Measurements from ENCODE around the gene SPRED2.

SPRED2 gene

GRCh38 chr2:65442420-65443020, 10.1 kb upstream of the SPRED2 start:
- Histone ChIP-seq H3F3A (ENCODE audit: control insufficient read depth, insufficient read depth) (no peaks in the 10 kb centered on the region), H3K9me3 (ENCODE audit: control insufficient read depth, insufficient read depth, low read length) (no peaks in the 10 kb centered on the region; the same call in 1 of the 2 replicates), H3K4me1 (ENCODE audit: control insufficient read depth, low read length) (no peaks in the 10 kb centered on the region; the same call in 1 of the 2 replicates), H4K20me1 (ENCODE audit: control insufficient read depth, insufficient read depth, low read depth, low read length) (no peaks in the 10 kb centered on the region), H3K9me2 (replicated peaks; ENCODE audit: control insufficient read depth, low read length) (no peaks in the 10 kb centered on the region), H3K27ac (ENCODE audit: low read depth, low read length) (no peak overlapping the region), H3K36me3 (ENCODE audit: control insufficient read depth, low read length) (no peaks in the 10 kb centered on the region), H3K4me2 (ENCODE audit: low read length) (no peak overlapping the region), H3K79me2 (ENCODE audit: control insufficient read depth, low read length) (no peaks in the 10 kb centered on the region), H3K4me3 (ENCODE audit: low read length) (no peak overlapping the region), H3K27me3 (ENCODE audit: control insufficient read depth, low read length) (peaks cover 6% of the 10 kb centered on the region; the same call in 1 of the 2 replicates)
- TF ChIP-seq CTCF (IDR thresholded peaks at IDR 0.05; ENCODE audit: low read depth, low read length, poor library complexity, severe bottlenecking) = no peak
- no peak for TF ChIP-seq EZH2phosphoT487 (IDR thresholded peaks at IDR 0.05; ENCODE audit: borderline replicate concordance, low read length)

- Histone ChIP-seq H3K27ac (ENCODE audit: low read depth, low read length) (no peak overlapping the region), H3K4me2 (ENCODE audit: low read length) (no peak overlapping the region), H3K36me3 (ENCODE audit: control insufficient read depth, low read length) (no peaks in the 10 kb centered on the region)
These were observed 5.9 kb upstream of the SPRED2 start for GRCh38 chr2:65438137-65438899.

GRCh38 chr2:65437392-65438135, 5.2 kb upstream of the SPRED2 start:
- Histone ChIP-seq H3K9me3 (ENCODE audit: control insufficient read depth, insufficient read depth, low read length) (no peaks in the 10 kb centered on the region; the same call in 1 of the 2 replicates), H3K4me3 (ENCODE audit: low read length) (peak overlapping the region; percentile 75; the same call in 1 of the 2 replicates), H3K36me3 (ENCODE audit: control insufficient read depth, low read length) (no peaks in the 10 kb centered on the region), H3K27ac (ENCODE audit: low read depth, low read length) (no peak overlapping the region), H4K20me1 (ENCODE audit: control insufficient read depth, insufficient read depth, low read depth, low read length) (no peaks in the 10 kb centered on the region), H3K4me2 (ENCODE audit: low read length) (peak overlapping the region; percentile 73), H3K4me1 (ENCODE audit: control insufficient read depth, low read length) (peaks cover 23% of the 10 kb centered on the region), H3K9me2 (replicated peaks; ENCODE audit: control insufficient read depth, low read length) (no peaks in the 10 kb centered on the region), H3K27me3 (ENCODE audit: control insufficient read depth, low read length) (peaks cover 19% of the 10 kb centered on the region), H3F3A (ENCODE audit: control insufficient read depth, insufficient read depth) (peaks cover 18% of the 10 kb centered on the region), H3K79me2 (ENCODE audit: control insufficient read depth, low read length) (no peaks in the 10 kb centered on the region)
- TF ChIP-seq CTCF (IDR thresholded peaks at IDR 0.05; ENCODE audit: low read depth, low read length, poor library complexity, severe bottlenecking) (no peak), EZH2phosphoT487 (IDR thresholded peaks at IDR 0.05; ENCODE audit: borderline replicate concordance, low read length) (no peak)

More at GRCh38 chr2:65438137-65438899, 5.9 kb upstream of the SPRED2 start:
- no peaks in the 10 kb centered on the region for H4K20me1 ChIP-seq (ENCODE audit: control insufficient read depth, insufficient read depth, low read depth, low read length)
- no peaks in the 10 kb centered on the region; the same call in 1 of the 2 replicates for H3K9me3 ChIP-seq (ENCODE audit: control insufficient read depth, insufficient read depth, low read length)
- H3K79me2 ChIP-seq (ENCODE audit: control insufficient read depth, low read length) = no peaks in the 10 kb centered on the region
- H3K9me2 ChIP-seq (replicated peaks; ENCODE audit: control insufficient read depth, low read length) = no peaks in the 10 kb centered on the region
- TF ChIP-seq EZH2phosphoT487 (IDR thresholded peaks at IDR 0.05; ENCODE audit: borderline replicate concordance, low read length) (no peak), CTCF (IDR thresholded peaks at IDR 0.05; ENCODE audit: low read depth, low read length, poor library complexity, severe bottlenecking) (no peak)
- H3K27me3 ChIP-seq (ENCODE audit: control insufficient read depth, low read length) = peaks cover 19% of the 10 kb centered on the region
- H3K4me1 ChIP-seq (ENCODE audit: control insufficient read depth, low read length) = peaks cover 19% of the 10 kb centered on the region
- H3K4me3 ChIP-seq (ENCODE audit: low read length) = no peak overlapping the region
- H3F3A ChIP-seq (ENCODE audit: control insufficient read depth, insufficient read depth) = peaks cover 18% of the 10 kb centered on the region
